ENCODE results near the gene C10orf53.

The C10orf53 gene

GRCh38 chr10:49745756-49746155 is 66.3 kb downstream of the C10orf53 start:
- H3K4me1 Mint-ChIP-seq (ENCODE audit: low read depth) = no peaks in the 10 kb centered on the region
- H3K27ac Mint-ChIP-seq = no peak overlapping the region
- H3K9me3 Mint-ChIP-seq (ENCODE audit: low read depth) = no peaks in the 10 kb centered on the region
- no peaks in the 10 kb centered on the region for H3K27me3 Mint-ChIP-seq
- no peak overlapping the region for H3K4me3 Mint-ChIP-seq
- H3K36me3 Mint-ChIP-seq = no peaks in the 10 kb centered on the region

GRCh38 chr10:49746626-49747302 is 67.3 kb downstream of the C10orf53 start:
- no peaks in the 10 kb centered on the region for H3K9me3 Mint-ChIP-seq (ENCODE audit: low read depth)
- H3K36me3 Mint-ChIP-seq = no peaks in the 10 kb centered on the region
- peaks cover 2% of the 10 kb centered on the region for H3K27me3 Mint-ChIP-seq
- no peak overlapping the region for H3K27ac Mint-ChIP-seq
- no peak overlapping the region for H3K4me3 Mint-ChIP-seq
- H3K4me1 Mint-ChIP-seq (ENCODE audit: low read depth) = no peaks in the 10 kb centered on the region

All from activated naive CD8-positive, alpha-beta T cell (primary cell).